ENCODE results near the gene ERCC6.

The ERCC6 gene

DNA sequence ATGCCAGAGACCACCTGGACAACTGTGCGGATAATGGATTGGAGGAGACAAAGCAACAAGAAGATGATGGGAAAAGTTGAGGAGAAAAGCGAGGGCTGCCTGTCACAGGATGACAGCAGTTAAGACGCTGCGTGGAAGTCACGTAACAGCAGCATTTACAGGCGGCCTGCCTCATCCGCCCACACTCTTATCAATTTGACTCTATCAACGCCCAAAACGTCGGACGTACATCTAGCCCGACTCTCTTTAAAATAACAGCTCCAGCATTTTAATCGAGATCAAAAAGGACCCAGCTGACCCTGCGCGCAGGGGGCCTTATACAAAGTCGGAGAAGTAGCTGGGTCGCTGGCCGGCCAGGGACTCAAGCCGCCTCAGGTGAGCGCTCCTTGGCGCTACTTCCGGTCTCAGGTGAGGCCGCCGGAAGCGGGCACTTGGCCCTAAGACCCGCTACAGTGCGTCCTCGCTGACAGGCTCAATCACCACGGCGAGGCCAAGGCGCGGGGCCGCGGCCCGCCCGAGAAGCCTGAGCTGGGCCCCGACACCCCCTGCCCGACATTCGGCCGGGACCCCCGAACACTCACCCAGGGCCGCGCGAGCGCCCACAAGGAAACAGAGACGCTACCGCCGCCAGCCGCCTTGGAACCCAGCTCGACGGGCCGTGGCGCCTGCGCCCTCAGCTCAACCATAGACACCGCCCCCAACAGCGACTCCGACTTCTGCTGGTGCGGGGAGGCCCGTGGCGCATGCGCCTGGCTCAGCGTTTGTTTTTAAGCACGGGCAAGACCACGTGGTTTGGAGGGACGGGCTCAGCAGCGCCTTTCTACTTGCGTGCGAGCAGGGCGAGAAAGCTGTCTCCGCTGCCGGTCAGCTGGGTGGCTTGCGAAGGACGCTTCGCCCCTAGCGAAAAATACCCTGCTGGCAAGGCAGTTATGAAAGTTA lies at the start of gene ERCC6:
ERCC6 (minus strand) TSS at position 741 of the 939 bp plus-strand sequence.
- peak; percentile 97 for DNase-seq (ENCODE audit: low spot score)

DNA sequence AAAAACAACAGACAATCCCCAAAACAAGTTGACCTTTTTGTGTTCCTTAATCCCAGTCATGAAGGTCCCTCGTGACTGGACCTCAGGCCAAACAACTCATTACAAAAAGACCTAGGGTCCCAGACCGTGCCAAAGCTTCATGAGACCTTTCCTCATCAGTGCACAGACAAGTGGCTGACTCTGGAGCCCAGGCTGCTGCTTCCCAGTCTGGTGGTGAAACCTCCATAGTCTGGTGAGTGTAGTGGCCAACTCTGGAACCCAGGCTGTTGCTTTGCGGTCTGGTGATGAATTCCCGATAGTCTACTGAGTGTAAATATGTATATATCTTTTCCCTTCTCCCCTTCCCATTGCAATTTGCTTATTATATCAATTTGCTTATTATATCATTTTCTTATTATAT lies 49.1 kb upstream of the ERCC6 start:
- no peak for DNase-seq (ENCODE audit: low spot score)

DNA sequence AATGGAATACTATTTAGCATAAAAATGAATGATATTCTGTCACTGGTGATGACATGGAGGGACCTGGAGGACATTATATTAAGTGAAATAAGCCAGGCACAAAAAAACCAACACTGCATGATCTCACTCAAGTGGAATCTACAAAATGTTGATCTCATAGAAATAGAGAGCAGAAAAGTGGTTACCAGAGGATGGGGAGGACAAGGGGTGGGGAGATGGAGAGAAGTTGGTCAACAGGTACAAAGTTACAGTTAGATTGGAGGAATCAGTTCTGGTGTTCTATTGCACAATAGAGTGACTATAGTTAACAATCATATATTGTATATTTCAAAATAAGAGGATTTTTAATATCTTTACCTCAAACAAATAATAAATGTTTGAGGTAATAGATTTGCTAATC lies 46.5 kb upstream of the ERCC6 start:
- no peak for DNase-seq (ENCODE audit: low spot score)

DNA sequence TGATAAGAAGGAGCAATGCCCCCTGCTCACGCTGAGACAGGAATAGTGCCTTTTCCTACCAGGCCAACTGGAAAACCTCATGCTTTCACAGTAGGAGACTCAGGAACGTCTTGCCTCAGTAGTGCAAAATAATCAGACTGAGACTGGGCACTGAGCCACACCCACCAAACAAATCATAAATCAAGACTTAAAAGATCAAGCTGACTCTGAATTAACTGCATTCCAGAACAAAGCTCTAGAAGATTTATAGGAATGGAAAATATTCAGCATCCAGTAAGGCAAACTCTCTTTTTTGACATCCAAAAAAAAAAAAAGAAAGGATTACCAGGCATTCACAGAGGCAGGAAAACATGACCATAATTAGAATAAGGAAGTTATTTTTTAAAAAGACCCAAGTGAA lies 40.7 kb upstream of the ERCC6 start:
- no peak for DNase-seq (ENCODE audit: low spot score)

- DNase-seq (ENCODE audit: low spot score), result no peak
Measured at GRCh38 chr10:49578392-49578791, 39.5 kb upstream of the ERCC6 start.

DNA sequence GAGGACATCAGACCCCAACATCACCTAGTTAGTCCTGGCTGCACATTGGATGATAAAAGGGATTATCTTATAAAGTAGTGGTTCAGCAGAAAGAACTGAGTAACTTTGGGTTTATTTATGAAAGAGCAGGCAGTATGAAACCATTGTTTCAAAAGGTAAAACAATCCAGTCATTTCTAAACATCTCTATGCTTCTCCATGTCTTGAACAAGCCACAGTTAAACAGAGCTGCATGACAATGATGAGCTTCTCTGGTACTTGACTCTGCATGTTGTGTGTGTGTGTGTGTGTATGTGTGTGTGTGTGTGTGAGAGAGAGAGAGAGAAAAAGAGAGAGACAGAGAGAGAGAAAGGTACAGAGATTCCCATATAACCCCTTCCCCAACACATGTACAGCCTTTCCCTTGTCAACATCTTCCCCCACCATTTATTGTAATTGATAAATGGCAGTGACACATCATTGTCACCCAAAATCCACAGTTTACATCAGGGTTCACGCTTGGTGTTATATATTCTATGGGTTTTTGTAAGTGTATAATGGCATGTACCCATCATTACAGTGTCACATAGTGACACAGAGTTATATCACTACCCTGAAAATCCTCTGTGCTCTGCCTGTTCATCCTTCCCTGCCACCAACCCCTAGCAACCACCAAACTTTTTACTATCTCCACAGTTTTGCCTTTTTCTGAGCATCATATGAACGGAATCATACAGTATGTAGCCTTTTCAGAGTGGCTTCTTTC lies 38.4 kb upstream of the ERCC6 start:
- no peak for DNase-seq (ENCODE audit: low spot score)

DNA sequence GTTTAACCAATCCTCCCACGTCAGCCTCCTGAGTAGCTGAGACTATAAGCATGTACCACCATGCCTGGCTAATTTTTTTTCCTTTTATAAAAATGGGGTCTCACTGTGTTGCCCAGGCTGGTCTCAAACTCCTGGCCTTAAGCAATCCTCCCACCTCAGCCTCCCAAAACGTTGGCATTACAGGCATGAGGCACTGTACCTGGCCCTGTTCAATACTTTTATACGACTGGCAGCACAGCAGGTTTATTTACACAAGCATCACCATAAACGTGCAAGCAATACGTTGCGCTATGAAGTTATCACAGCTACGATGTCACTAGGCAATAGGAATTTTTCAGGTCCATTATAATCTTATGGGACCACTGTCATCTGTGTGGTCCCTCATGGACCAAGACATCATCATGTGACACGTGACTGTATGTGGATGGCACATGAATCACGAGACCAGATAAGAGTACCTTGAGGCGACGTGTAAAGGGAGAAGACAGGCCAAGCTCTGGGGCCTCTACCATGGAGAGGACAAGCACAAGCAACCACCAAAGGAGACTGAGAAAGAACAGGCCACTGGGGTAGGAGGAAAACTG lies 36.7 kb upstream of the ERCC6 start:
- DNase-seq (ENCODE audit: low spot score), result no peak

DNA sequence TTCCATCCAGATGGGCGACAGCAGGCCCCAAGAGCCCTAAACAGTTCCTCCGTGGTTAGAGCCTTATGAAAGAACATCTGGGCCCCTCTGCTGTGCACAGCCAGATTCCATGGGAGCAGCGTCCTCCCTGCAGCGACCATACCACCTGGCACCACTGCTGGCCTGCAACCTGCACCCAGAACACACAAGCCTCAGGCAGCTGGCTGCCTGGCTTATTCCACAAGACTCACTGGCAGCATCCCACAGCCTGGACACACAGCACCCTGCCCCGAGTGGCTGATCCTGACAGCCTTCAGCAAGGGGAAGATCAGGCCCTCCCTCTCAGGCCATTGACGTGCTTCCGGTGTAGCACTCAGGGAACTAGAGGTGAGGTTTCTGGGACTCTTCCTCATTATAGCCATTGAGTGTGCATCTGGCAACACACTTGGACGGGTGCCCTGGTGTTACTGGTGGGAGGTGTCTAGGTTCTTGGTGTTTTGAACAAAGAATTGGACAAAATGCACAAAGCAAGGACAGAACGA lies 33.7 kb upstream of the ERCC6 start:
- DNase-seq (ENCODE audit: low spot score), result no peak

DNA sequence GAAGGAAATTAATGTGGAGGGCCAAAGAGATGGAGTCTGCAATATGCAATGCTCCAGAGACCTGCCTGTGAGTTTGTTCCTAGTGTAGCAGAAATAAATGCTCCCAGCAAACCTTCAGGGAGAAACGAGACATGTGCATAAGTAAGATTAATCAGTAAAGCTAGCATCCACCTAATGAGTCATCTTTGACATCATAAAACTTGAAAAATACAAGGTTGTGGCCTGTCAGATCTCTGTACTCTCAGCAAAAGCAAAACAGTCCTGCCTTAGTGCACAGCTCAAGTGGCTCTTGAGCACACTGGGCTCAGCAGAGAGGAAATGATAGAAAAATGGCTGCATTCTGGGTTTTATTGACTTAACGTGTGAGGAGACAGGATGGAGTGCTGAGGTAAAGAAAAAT lies 32.5 kb upstream of the ERCC6 start:
- DNase-seq (ENCODE audit: low spot score), result no peak

GRCh38 chr10:49569031-49569631 lies 30.2 kb upstream of the ERCC6 start:
- DNase-seq (ENCODE audit: low spot score), result no peak

DNA sequence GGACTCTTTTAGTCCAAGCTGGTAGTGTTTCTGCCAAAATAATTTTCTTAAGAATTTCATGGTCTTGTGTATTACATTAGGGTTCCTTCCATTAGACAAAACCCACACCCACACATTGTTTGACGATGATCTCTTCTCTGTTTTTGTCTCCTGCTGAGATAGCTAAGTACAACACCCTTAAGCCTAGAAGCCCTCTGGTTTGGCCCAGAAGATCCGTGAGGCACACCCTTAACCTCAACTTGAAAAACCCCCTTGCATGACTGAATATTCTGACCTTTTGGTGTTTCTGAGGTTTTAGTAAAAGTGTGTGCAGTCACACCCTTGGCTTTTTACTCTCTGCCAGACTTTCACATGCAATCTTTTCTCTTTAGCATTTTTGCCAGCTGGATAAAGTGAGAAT lies 29.3 kb upstream of the ERCC6 start:
- no peak for DNase-seq (ENCODE audit: low spot score)

DNA sequence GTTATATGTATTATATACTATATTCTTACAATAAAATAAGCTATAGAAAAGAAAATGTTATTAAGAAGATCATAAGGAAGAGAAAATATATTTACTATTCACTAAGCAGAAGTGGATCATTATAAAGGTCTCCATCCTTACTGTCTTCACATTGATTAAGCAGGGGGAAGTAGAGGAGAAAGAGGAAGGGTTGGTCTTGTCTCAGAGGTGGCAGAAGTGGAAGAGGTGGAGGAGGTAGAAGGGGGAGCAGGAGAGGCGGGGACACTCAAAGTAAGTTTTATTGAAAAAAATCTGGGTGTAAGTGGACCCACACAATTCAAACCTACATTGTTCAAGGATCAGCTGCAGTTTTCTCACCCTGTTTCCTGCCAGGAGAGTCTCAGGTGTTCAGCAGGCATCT lies 28.9 kb upstream of the ERCC6 start:
- DNase-seq (ENCODE audit: low spot score), result no peak

GRCh38 chr10:49564461-49565009 lies 25.6 kb upstream of the ERCC6 start:
- DNase-seq (ENCODE audit: low spot score), result no peak

GRCh38 chr10:49562893-49563292 lies 24.0 kb upstream of the ERCC6 start:
- DNase-seq (ENCODE audit: low spot score), result no peak

GRCh38 chr10:49560526-49560925 lies 21.6 kb upstream of the ERCC6 start:
- no peak for DNase-seq (ENCODE audit: low spot score)

DNA sequence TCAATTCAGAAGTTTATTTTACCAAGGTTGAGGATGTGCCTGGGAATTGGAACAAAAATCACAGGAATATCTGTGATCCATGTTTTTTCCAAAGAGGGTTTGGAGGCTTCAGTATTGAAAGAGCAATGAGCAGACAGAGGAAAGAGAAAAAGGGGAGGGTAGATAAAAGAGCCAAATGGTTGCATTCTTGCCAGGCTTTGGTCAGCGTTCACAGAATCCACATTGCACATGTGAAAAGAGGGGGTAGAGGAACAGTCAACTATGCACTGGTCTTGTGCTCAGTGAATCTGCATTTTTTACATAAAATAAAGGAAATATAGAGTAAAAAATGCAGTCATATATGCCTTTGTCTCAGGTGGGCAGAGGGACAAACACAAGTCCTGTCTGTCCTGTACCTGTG lies 20.6 kb upstream of the ERCC6 start:
- no peak for DNase-seq (ENCODE audit: low spot score)

GRCh38 chr10:49558190-49558589 lies 19.3 kb upstream of the ERCC6 start:
- no peak for DNase-seq (ENCODE audit: low spot score)

GRCh38 chr10:49557681-49558080 lies 18.8 kb upstream of the ERCC6 start:
- no peak for DNase-seq (ENCODE audit: low spot score)

- DNase-seq (ENCODE audit: low spot score), result no peak
Measured at GRCh38 chr10:49556723-49557122, 17.8 kb upstream of the ERCC6 start.

DNA sequence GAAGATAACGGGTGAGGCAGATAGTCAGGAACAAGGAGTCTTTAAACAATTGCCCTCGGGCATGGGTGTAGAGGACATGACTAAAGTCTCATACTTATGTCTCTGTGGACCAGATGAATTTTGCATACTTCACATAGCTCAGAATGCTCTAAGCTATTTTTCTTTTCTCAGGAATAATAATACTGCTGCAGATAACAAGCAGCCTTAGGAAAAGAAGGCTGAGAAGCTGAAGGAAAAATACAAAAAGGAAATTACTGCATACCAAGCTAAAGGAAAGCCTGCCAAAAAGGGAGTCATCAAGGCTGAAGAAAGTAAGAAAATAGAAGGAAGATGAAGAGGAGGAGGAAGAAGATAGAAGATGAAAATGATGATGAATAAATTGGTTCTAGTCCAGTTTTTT lies 13.4 kb upstream of the ERCC6 start:
- DNase-seq (ENCODE audit: low spot score), result no peak

DNA sequence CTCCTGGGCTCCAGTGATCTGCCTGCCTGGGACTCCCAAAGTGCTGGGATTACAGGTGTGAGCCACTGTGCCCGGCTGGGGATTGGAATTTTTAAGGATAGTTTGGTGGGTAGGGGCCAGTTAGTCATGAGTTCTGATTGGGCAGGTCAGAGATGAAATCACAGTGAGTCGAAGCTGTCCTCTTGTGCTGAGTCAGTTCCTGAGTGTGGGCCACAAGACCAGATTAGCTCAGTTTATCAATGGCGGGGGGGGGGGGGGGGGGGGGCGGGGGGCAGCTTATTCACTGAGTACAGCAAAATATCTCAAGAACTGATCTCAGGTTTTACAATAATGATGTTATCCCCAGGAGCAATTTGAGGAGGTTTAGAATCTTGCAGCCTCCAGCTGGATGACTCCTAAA lies 11.6 kb upstream of the ERCC6 start:
- no peak for DNase-seq (ENCODE audit: low spot score)

All from putamen (tissue), 1 donor.